ENCODE data around the gene POC1B. TPM values are rescaled to one million over a fixed set of nuclear protein-coding genes. Genes with fewer than 3 reads are reported as not detected.

POC1B gene
- total and polyA plus RNA-seq, 2 experiments from 2014 or later, result 8.3 to 15.0 TPM

GRCh38 chr12:89494411-89495231 is 31.2 kb downstream of the POC1B start:
- no peaks in the 10 kb centered on the region for H3K27me3 ChIP-seq (replicated peaks; ENCODE audit: insufficient read depth)
- H3F3A ChIP-seq (ENCODE audit: insufficient read depth), result peaks cover 14% of the 10 kb centered on the region; the same call in 1 of the 2 replicates
- WGBS, 2 experiments (ENCODE audit: low coverage in 1 of 2, low lambda C conversion rate in 2 of 2, missing lambda C conversion rate in 2 of 2), result 64 to 66% methylated on average over 9 of the region's 9 CpGs
- H2AFZ ChIP-seq, result peak overlapping the region; percentile 65
- H3K79me2 ChIP-seq (ENCODE audit: insufficient read depth), result no peaks in the 10 kb centered on the region
- H3K9me3 ChIP-seq (ENCODE audit: low read depth), result no peaks in the 10 kb centered on the region
- peak; percentile 73 for DNase-seq
- H4K20me1 ChIP-seq (ENCODE audit: insufficient read depth), result no peaks in the 10 kb centered on the region
- 0 out of 2 replicates have a peak overlapping the region, but pooled peaks have one; percentile 18 for H3K9ac ChIP-seq
- H3K36me3 ChIP-seq (ENCODE audit: low read depth), result no peaks in the 10 kb centered on the region
- TF ChIP-seq EZH2 (IDR thresholded peaks at IDR 0.05; ENCODE audit: insufficient read depth, poor library complexity, severe bottlenecking), result no peak
- no peak for TF ChIP-seq EZH2phosphoT487 (IDR thresholded peaks at IDR 0.05; ENCODE audit: insufficient read depth, low read depth)
- peaks cover 12% of the 10 kb centered on the region for H3K4me1 ChIP-seq (ENCODE audit: insufficient read depth)
- H3K4me3 ChIP-seq, result peak overlapping the region; percentile 33
- H3K9me2 ChIP-seq (ENCODE audit: insufficient read depth), result no peaks in the 10 kb centered on the region
- H3K4me2 ChIP-seq (ENCODE audit: unreplicated experiment), result peak overlapping the region; percentile 29
- in situ Hi-C loops (cut with MboI), result no loop called here
- peak overlapping the region; percentile 45 for H3K27ac ChIP-seq

GRCh38 chr12:89493670-89494302 is 32.1 kb downstream of the POC1B start:
- in situ Hi-C loops (cut with MboI), result no loop called here
- no peak overlapping the region for H3K4me2 ChIP-seq (ENCODE audit: unreplicated experiment)
- TF ChIP-seq EZH2phosphoT487 (IDR thresholded peaks at IDR 0.05; ENCODE audit: insufficient read depth, low read depth), result no peak
- TF ChIP-seq EZH2 (IDR thresholded peaks at IDR 0.05; ENCODE audit: insufficient read depth, poor library complexity, severe bottlenecking), result no peak
- H3K36me3 ChIP-seq (ENCODE audit: low read depth), result no peaks in the 10 kb centered on the region
- H3K9ac ChIP-seq, result no peak overlapping the region
- no peak overlapping the region for H2AFZ ChIP-seq
- H3K4me3 ChIP-seq, result no peak overlapping the region
- no peaks in the 10 kb centered on the region for H4K20me1 ChIP-seq (ENCODE audit: insufficient read depth)
- H3K9me2 ChIP-seq (ENCODE audit: insufficient read depth), result no peaks in the 10 kb centered on the region
- H3K9me3 ChIP-seq (ENCODE audit: low read depth), result no peaks in the 10 kb centered on the region
- peaks cover 12% of the 10 kb centered on the region for H3K4me1 ChIP-seq (ENCODE audit: insufficient read depth)
- 98 to 99% methylated on average over 5 of the region's 5 CpGs for WGBS, 2 experiments (ENCODE audit: low coverage in 1 of 2, low lambda C conversion rate in 2 of 2, missing lambda C conversion rate in 2 of 2)
- peaks cover 14% of the 10 kb centered on the region; the same call in 1 of the 2 replicates for H3F3A ChIP-seq (ENCODE audit: insufficient read depth)
- peak overlapping the region; percentile 45 for H3K27ac ChIP-seq
- no peaks in the 10 kb centered on the region for H3K79me2 ChIP-seq (ENCODE audit: insufficient read depth)
- DNase-seq, result no peak
- H3K27me3 ChIP-seq (replicated peaks; ENCODE audit: insufficient read depth), result no peaks in the 10 kb centered on the region

- no peaks in the 10 kb centered on the region for H3K9me2 ChIP-seq (ENCODE audit: insufficient read depth)
- H2AFZ ChIP-seq, result no peak overlapping the region
- no peak overlapping the region for H3K4me2 ChIP-seq (ENCODE audit: unreplicated experiment)
- TF ChIP-seq EZH2phosphoT487 (IDR thresholded peaks at IDR 0.05; ENCODE audit: insufficient read depth, low read depth) (no peak), EZH2 (IDR thresholded peaks at IDR 0.05; ENCODE audit: insufficient read depth, poor library complexity, severe bottlenecking) (no peak)
- H3K36me3 ChIP-seq (ENCODE audit: low read depth), result no peaks in the 10 kb centered on the region
- H4K20me1 ChIP-seq (ENCODE audit: insufficient read depth), result no peaks in the 10 kb centered on the region
- peaks cover 14% of the 10 kb centered on the region; the same call in 1 of the 2 replicates for H3F3A ChIP-seq (ENCODE audit: insufficient read depth)
- H3K4me3 ChIP-seq, result no peak overlapping the region
- in situ Hi-C loops (cut with MboI), result no loop called here
- H3K27ac ChIP-seq, result no peak overlapping the region
- H3K9me3 ChIP-seq (ENCODE audit: low read depth), result no peaks in the 10 kb centered on the region
- H3K4me1 ChIP-seq (ENCODE audit: insufficient read depth), result peaks cover 12% of the 10 kb centered on the region
- no peak overlapping the region for H3K9ac ChIP-seq
- 96 to 97% methylated on average over 5 of the region's 5 CpGs for WGBS, 2 experiments (ENCODE audit: low coverage in 1 of 2, low lambda C conversion rate in 2 of 2, missing lambda C conversion rate in 2 of 2)
- no peak for DNase-seq
- H3K27me3 ChIP-seq (replicated peaks; ENCODE audit: insufficient read depth), result no peaks in the 10 kb centered on the region
- H3K79me2 ChIP-seq (ENCODE audit: insufficient read depth), result no peaks in the 10 kb centered on the region
These were observed 33.0 kb downstream of the POC1B start for GRCh38 chr12:89492883-89493282.

- no peak for DNase-seq
- no peaks in the 10 kb centered on the region for H3K9me3 ChIP-seq (ENCODE audit: low read depth)
- H3K36me3 ChIP-seq (ENCODE audit: low read depth), result no peaks in the 10 kb centered on the region
- no peak overlapping the region for H2AFZ ChIP-seq
- H3K4me1 ChIP-seq (ENCODE audit: insufficient read depth), result peaks cover 12% of the 10 kb centered on the region
- no peaks in the 10 kb centered on the region for H3K79me2 ChIP-seq (ENCODE audit: insufficient read depth)
- no peak for TF ChIP-seq EZH2phosphoT487 (IDR thresholded peaks at IDR 0.05; ENCODE audit: insufficient read depth, low read depth)
- TF ChIP-seq EZH2 (IDR thresholded peaks at IDR 0.05; ENCODE audit: insufficient read depth, poor library complexity, severe bottlenecking), result no peak
- no peaks in the 10 kb centered on the region for H3K9me2 ChIP-seq (ENCODE audit: insufficient read depth)
- no peak overlapping the region for H3K27ac ChIP-seq
- H4K20me1 ChIP-seq (ENCODE audit: insufficient read depth), result no peaks in the 10 kb centered on the region
- 89 to 100% methylated on average over 1 of the region's 1 CpG for WGBS, 2 experiments (ENCODE audit: low coverage in 1 of 2, low lambda C conversion rate in 2 of 2, missing lambda C conversion rate in 2 of 2)
- H3K4me2 ChIP-seq (ENCODE audit: unreplicated experiment), result no peak overlapping the region
- in situ Hi-C loops (cut with MboI), result no loop called here
- H3K4me3 ChIP-seq, result no peak overlapping the region
- no peak overlapping the region for H3K9ac ChIP-seq
- peaks cover 14% of the 10 kb centered on the region; the same call in 1 of the 2 replicates for H3F3A ChIP-seq (ENCODE audit: insufficient read depth)
- H3K27me3 ChIP-seq (replicated peaks; ENCODE audit: insufficient read depth), result no peaks in the 10 kb centered on the region
These were observed 34.9 kb downstream of the POC1B start for GRCh38 chr12:89490922-89491321.

All from GM23248 (cell line).